NCI-H2227 treated with DMSO at 0.1 percent for 48 hours (cell line): Measurements from ENCODE around the gene OR5AU1.
A peak's percentile ranks its signal among the peaks of the same experiment; 100 is the strongest.

ENCODE experiments used
- DNase-seq: peaks from one replicate; lab custom pipeline; 2025; lab: John Stamatoyannopoulos, UW

OR5AU1 gene

GRCh38 chr14:21155963-21156362 lies at the start of gene OR5AU1:
Gene OR5AU1 (minus strand): TSS chr14:21156063. CDS start chr14:21155872, 191 bp downstream.
- no peak for DNase-seq

DNA sequence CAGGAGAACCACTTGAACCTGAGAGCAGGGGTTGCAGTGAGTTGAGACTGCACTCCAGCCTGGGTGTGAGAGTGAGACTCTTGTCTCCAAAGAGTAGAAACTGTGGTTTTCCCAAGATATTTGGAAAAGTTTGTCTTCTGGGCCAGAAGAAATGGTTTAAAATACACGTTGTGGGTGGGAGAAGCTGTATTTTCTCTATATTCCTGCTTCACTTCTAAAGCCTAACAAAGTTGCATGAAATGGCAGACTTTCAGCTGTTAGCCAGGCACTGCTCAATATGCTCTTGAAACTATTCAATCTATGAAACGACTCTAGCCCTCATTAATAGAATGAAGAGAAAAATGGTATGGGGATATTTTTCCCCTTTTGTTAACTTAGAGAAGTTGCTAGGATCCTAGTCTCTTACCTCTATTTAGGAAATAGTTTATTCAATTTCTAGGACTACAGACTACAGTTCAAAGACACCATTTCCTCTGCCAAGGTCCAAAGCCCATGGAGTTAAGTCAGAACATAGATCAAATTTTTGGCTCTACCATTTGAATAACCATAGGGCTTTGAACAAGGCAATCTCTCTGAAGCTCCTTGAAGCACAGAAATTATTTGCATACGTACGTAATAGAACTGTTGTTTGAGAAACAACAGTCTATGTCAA lies 49.3 kb upstream of the OR5AU1 start:
- no peak for DNase-seq

GRCh38 chr14:21204167-21205025 lies 48.5 kb upstream of the OR5AU1 start:
- no peak for DNase-seq

DNA sequence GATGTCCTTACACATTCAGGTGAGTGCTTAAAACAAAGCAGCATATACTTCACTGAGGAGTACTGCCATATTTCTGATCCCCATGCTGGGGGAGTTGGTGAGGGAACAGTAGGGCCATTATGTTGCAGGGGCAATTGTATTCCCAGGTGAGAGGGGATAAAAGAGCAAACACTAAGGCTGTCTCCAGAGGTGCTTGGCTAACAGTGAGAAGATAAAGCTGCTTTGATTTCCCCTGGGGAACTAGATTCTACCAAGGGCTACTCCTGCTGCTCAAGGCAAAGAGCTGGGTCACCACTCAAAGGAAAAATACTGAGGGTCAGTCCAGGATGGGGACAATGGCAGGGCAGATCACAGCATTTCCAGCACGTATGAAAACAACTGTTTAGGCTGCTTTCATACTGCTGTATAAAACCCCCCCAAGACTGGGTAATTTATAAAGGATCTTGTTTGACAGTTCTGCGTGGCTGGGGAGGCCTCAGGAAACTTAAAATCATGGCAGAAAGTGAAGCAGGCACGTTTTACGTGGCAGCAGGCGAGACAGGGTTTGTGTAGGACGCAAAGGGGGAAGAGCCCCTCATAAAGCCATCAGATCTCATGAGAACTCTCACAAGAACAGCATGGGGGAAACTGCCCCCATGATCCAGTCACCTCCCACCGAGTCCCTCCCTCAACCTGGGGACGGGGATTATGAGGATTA lies 47.8 kb upstream of the OR5AU1 start:
- DNase-seq: no peak

DNA sequence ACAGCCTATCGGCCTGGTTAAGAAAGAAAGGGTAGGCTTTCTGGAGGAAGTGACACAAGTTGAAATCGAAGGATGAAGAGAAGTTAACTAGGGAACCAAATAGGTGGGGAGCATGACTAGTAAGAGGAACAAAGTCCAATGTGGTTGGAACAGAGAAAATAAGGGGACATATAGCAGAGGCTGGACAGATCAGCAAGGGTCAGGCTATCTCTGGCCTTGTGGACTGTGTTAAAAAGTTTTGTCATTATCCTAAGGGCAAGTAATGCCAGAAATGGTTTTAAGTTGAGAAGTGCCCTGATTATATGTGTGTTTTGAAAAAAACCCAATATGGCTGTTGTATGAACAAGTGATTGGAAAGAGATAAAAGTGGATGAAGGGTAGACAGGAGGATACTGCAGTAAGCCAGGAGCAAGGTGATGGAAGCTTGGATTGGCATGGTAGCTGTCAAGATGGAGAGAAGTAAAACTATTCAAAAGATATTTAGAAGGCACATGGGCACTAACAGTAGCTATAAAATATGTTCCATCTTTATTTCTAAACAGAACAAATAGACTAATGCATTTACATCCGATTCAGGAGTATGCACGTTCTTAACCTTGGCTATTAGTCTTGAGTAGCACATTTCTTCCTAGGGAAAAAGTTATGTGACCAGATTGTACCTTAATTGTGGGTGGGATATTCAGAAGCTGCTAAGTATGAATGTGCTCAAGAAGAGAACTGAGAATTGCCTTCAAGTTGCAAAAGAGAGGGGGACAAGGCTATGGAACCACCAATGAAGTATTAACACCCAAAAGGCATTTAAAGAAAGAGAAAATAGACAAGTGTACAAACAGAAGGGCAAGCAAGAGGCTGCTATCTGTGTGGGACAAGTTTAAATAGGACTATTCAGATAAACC lies 46.8 kb upstream of the OR5AU1 start:
- DNase-seq: no peak

DNA sequence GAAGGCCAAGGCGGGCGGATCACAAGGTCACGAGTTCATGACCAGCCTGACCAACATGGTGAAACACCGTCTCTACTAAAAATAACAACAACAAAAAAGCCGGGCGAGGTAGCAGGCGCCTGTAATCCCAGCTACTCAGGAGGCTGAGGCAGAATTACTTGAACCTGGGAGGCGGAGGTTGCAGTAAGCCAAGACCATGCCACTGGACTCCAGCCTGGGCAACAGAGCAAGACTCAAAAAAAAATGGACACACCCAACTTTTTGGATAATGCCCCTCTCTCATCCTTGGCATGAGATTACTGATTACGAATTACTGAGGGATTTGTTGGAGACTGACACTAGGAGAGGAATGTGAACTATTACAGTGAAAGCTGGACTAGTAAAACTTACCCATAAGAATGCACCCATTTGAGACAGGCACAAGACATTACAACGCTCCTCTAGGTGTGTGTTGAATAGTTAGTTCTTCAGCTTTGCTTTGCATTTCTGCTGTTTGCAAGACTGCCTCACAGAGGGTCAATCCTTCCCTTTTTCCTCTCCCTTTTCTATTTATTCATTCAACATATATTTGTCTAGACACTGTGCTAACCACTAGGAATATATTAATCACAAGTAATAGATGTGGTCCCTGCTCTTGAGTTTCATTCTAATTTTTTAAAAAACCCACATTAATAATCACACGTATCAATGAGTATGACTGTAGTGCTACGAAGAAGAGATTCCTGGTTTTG lies 46.0 kb upstream of the OR5AU1 start:
- DNase-seq: no peak

- DNase-seq: no peak
These were observed 45.0 kb upstream of the OR5AU1 start for GRCh38 chr14:21200752-21201461.

- no peak for DNase-seq
These were observed 44.0 kb upstream of the OR5AU1 start for GRCh38 chr14:21199611-21200560.

GRCh38 chr14:21197418-21198205 lies 41.7 kb upstream of the OR5AU1 start:
- no peak for DNase-seq

GRCh38 chr14:21194597-21194996 lies 38.7 kb upstream of the OR5AU1 start:
- DNase-seq: no peak

GRCh38 chr14:21192875-21193535 lies 37.1 kb upstream of the OR5AU1 start:
- DNase-seq: no peak

- DNase-seq: no peak
These were observed 36.6 kb upstream of the OR5AU1 start for GRCh38 chr14:21192447-21192822.

- peak; percentile 68 for DNase-seq
These were observed 36.1 kb upstream of the OR5AU1 start for GRCh38 chr14:21191809-21192446.

DNA sequence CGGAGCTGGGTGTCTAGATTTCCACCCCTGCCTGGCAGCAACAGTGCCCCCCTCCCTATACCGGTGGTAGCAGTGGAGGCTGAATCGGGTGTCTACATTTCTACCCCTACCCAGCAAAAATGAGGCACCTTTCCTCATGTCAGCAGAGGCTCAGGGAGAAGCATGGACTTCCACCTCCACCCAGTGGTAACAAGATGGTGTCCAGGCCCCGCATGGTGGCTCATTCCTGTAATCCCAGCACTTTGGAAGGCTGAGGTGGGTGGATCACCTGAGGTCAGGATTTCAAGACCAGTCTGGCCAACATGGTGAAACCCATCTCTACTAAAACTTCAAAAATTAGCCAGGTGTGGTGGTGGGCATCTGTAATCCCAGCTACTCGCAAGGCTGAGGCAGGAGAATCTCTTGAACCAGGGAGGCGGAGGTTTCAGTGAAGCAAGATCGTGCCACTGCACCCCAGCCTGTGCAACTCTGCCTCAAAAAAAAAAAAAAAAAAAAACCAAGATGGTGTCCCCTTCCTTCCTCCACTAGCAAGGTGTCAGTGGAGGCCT lies 35.5 kb upstream of the OR5AU1 start:
- no peak for DNase-seq

- no peak for DNase-seq
These were observed 29.6 kb upstream of the OR5AU1 start for GRCh38 chr14:21185491-21185890.

DNA sequence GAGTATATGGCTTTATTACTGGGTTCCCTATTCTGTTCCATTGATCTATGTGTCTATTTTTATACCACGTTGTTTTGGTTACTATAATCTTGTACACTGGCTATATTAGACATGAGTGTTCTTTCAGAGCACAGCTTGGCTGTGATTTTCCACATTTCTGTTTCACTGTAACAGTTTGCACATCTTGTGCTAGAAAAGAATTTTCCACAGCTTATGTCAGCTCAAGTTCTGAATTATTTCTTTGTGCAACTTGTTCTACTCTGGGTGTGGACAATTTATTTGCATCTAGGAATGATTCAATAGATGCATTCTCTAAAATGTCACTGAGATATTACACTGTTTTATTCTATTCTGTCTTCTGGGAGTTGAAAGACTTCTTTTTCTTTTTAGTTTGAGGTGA lies 28.4 kb upstream of the OR5AU1 start:
- DNase-seq: no peak

DNA sequence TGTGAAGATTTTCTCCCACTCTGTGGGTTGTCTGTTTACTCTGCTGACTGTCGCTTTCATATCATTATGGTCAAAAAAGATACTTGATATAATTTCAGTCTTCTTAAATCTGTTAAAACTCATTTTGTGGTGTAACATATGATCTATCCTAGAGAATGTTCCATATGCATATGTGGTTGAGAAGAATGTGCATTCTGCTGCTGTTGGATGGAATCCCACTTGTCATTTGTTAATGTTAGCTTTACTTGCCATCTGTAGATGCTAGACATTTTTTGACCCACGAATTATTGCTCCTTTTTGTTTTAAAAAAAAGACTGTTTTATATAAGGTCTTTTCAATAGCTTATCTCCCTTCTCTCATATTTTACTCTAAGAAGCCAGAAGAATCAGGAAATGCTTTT lies 26.3 kb upstream of the OR5AU1 start:
- DNase-seq: no peak
